CD1c-positive myeloid dendritic cell (primary cell): ENCODE results near the gene CA12.
"Not testable (repeated sequence)": the region's sequence is repeated elsewhere in the genome, so short reads cannot be mapped to it uniquely, and the experiment has no call there.

Experiments
- DNase-seq: peaks from one replicate; pipeline ENCODE4 v3.0.0-alpha.2; 2016; ENCODE audit errors: extremely low spot score

The CA12 gene

DNA sequence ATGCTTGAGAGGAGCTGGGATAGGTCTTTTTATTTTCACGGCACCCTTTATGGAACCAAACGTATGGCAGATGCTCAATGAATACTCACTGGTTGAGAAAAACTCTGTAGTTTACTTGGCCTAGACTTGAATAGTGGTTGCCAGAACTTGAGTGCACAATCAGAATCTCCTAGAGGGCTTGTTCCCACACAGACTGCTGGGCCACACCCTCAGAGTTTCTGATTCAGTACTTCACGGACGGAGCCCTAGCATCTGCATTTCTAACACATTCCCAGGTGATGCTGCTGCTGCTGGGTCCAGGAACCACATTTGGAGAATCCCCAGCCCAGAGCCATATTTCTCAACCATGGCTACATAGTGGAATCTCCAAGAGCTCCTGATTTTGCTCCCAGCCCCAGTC is 24.6 kb downstream of the CA12 start:
- DNase-seq = no peak

DNA sequence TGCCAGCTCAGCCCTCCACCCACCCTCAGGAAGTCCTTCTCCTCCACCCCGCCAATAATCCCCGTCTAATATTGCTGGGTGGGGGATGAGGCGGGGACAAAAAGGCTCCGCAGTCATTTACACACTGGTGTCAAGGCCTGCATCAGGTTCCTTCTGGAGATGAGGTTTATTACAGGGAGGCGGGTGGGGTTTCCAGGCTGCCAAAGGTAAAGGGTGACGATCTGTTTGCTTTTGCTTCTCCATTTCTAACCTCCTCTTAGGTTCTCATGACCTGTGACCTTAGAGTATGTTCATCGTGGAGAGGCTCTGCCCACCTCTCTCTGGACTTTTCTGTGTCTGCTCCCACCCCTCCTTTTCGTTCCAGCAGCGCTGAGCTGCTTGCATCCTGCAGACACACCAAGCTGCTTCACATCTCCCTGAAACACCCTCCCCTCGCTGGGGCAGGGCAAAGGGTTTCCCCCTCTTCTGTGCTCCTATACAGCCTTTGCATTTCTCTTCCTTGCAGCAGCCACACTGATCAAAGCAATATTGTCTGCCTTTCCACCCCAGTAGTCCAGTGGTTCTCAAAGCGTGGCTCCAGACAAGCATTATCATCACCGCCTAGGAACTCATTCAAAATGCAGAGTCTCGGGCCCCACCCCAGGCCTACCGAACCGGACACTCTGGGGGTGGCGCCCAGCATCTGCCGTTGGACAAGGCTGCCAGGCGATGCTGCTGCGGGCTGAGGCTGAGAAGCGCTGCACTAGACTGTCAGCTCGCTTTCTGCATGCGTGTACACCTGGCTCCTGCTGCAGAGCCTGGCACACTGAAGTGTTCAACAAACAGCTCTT is 26.6 kb downstream of the CA12 start:
- no peak for DNase-seq

DNA sequence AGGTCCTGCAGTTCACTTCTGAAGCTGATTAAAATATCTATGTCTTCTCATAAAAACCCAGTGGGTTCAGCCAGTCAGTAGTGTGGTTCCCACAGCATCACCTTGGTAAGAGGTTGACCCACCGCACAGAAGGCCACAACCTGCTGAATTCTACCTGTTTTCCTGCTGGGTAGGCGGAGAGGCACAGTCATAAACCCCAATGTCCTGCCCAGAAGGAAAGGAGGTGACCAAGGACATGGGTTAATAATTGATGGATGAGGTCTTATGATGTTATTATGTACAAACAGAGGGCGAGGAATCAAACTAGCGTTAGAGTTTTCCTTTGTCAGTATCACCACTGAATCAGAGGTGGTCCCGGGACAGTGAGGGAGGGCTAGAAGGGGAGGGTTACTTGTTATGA is 27.8 kb downstream of the CA12 start:
- DNase-seq = no peak

DNA sequence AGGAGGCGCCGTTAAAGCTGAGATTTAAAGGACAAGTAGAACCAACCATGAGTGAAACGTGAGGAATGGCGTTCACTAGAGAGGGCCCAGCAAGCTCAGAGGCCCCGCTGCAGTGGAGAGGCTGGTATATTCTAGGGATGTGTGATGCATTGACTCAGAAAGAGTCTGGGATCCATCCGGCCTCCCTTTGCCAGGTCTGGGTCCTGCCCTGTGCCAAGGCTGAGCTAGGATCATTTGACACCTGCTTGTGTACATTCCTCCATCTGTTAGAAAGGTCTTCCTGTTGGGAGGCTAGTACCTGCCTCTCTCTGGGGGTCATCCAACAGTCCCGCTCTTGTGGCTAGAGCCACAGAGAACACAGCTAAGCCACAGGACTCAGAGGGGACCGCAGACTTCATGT is 28.4 kb downstream of the CA12 start:
- DNase-seq = no peak

DNA sequence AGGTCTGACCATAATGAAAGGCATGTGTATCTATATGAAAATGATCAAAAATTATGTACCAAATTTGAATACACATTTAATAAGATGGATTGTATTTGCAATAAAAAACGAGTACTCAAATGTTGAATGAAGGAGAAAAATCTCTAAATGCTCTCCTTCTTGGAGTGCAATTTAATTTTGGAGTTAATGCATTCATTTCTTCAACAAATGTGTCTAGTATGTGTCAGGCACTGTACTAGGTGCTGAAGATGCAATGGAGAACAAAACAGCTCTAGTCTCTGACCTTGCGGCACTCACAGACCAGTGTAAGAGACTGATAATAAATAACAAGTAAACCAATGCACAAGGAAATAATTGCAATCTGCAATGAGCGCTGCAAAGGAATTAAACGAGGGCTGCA is 28.8 kb downstream of the CA12 start:
- DNase-seq = no peak

DNA sequence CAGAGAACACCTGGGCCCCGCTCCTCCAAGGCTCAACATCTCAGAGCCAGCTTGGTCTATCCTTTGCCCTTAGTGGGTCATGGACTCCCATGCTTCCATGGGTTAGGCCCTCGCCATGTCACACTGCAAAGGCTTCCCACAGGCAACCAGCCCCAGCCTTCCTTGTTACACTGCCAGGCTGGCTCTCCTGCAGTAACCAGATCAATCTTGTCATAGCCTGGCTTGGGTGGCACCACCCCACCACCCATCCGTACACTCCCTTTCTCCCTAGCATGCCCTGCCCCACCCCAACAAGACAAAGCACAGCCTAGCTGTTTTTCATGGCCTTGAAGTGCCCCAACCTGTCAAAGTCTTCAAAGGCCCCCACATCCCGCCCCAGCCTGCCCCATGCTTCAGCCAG is 30.5 kb downstream of the CA12 start:
- no peak for DNase-seq

DNA sequence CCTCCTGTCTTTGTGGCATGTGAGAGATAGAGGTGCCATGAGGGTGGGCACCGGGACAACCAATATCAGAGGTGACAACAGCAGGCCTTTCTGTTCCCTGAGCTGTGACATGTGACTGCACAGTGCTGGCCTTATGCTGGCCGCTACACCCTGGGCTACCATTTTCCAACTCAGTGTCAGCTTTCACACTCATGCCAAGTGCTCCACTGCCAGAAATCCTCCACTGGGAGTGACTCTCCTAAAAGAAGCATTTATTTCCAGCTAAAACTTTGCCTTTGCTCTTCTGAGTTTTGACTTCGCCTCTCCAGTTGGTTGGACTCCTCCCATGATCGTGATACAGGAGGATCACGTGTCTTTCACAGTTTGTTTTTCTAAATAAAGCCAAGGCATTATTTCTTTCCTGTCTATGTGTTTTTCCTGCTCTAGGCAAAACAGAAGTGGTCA is 31.4 kb downstream of the CA12 start:
- DNase-seq = no peak

DNA sequence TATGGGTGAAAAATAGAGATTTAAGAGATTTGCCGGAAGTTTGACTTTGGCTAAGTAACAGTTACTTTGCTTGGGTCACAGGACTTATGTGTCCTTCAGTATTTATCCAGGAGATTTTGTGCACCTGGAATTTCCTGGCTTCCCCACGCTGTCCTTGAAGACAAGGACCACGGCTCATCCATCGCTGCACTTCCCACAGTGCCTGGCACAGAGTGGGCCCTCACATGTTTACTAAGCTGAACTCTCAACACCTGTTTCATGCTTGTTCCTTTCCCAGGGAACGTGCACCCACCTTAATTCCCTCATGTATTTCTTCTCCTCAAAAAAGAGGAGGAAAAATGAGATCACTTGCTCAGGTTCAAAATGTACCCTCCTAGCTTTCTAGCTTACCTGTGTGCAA is 32.0 kb downstream of the CA12 start:
- DNase-seq = no peak

DNA sequence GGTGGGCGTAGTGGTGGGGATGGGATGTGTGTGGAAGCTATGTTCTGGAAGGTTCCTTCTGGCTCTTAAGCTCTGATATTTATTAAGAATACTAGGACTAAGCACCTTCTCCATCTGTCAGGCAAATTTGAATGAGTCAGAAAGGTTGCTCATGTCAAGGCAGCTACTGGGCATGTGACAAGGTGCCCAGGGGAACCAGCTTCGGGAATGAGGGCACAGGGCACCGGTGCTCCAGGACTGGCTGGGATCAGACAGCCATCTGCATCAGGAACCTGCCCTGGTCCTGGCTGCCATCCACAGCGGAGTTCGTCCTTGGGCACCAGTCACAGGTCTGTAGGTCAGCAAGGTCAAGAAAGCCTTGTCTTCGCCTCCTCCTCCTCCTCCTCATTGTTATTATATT is 32.5 kb downstream of the CA12 start:
- no peak for DNase-seq

DNA sequence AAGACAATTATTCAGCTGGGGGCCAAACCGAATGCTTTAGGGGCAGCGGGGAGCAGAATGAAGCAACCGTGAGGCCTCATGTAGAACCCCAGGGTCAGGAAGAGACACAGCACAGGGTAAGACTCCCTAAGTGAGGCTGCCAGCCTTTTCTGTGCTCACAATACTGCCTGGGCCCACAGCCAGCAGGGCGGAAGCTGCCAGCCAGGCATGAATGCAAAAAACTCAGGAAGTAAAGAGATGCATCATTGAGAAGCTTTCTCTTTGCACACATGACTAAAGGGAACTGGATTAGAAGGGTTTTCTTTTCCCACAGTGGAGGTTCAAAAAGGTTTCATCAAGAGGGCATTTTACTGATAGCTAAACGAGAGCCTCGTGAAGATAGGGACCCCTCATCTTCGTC is 33.3 kb downstream of the CA12 start:
- peak; percentile 23 for DNase-seq

DNA sequence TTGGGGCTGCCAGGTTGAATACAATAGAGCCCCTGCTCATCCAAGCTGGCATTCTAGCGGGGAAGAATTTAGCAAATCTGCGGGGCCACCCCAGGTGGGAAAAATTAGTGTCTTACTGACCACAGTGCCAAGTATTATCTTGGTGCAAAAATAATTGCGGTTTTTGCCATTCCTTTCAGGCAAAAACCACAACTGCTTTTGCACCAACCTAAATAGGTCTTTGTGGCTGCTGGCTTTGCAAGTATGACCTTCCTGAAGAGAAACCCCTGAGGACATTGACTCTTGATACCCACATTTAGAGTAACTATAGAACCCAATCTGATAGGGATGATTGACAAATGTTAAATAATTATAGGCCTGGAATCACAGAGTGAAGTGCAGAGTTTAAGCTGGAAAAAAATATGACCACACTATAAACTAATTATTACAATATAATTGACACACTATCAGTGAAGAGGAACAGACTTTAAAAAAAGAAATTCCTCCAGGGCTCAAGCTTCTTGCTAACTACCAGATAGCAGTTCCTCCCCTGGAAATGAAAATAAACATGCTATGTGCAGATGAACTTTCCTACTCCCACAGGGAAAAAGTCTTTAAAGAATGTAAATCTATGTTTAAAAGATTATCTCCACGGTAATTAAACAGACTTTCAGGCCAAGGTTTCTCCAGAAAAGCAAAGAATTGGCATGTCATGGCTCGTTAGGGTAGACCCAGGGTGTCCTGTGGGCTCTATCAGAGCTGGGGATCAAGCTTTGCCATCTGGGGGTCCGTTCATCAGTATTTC is 34.4 kb downstream of the CA12 start:
- no peak for DNase-seq

DNA sequence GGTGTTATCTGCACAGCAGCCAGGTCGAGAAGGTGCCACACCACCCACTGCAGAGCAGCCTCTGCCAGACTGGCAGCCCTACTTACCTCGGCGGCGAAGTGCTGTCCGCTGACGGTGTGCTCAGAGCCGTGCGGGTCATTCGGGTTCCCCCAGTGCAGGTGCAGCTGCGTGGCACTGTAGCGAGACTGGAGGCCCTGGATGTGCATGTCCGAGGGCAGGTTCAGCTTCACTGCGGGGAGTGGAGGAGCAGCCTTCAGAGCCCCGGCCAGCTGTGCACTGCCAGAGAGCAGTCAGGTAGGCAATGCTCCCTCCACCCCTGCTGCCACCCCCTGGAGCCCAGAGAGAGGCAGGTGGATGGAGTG is 36.3 kb downstream of the CA12 start:
- no peak for DNase-seq

DNA sequence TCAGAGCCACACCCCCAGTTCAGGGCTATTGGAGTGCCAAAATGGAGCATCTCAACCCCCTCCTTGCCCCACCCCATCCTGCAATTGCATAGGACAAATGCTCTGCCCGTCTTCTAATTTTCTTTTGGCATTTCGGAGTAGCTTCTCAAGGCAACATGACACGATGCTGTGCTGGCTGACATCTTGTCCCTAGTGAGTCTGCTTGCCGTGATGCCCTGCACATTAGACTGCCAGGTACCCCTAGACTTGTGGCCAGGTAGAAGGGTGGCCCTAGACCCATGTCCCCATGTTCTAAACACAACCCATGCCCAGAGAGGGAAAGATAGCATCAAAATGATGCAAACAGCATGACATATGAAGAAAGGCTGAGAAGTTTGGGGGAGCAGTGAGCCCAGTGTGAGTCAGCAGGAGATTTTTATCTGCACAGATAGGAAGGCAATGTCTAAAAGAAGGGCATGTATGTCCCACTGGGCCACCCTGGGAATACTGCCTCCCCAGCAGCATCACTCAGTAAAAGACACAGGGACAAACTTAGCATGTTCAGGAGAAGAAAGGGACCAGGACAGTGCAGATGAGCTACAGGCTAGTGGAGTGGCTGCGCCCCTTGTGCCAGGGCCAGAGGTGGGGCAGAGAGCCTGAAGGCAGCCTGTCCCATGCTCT is 36.8 kb downstream of the CA12 start:
- DNase-seq = no peak

DNA sequence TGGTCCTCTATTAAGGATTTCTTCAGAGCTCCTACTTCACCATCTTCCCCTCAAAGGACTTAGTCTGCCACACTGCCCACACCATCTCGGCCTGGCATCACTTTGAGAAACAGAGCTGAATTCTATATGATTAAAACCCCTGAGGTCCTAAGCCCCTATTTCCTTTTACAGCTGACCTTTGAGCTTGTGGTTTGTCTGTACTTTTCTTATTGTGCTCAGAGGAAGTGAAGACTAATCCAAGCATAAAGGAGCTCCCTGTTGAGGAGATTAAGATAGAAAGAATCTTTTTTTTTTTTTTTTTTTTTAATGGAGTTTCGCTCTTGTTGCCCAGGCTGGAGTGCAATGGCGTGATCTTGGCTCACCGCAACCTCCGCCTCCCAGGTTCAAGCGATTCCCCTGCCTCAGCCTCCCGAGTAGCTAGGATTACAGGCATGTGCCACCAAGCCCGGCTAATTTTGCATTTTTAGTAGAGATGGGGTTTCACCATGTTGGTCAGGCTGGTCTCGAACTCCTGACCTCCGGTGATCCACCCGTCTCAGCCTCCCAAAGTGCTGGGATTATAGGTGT is 38.6 kb downstream of the CA12 start:
- not testable (repeated sequence) for DNase-seq

DNA sequence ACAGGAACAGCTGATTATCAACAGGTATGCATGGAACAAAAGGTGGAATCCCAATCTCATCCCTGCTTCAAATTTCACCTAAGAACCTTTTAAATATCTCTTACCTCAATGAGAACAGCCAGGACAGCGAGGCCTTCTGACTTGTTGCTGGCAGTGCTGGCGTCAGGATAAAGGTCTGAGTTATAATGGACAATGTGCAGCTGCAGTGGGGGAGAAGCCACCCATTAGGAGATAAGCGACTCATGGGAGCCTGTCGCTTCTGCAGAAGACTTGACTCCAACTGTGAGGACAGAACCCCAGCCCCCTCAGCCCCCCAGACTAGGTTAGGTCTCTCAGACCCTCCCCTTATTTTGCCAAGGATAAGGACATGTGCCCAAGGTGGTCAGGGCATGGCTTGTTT is 39.7 kb downstream of the CA12 start:
- no peak for DNase-seq

DNA sequence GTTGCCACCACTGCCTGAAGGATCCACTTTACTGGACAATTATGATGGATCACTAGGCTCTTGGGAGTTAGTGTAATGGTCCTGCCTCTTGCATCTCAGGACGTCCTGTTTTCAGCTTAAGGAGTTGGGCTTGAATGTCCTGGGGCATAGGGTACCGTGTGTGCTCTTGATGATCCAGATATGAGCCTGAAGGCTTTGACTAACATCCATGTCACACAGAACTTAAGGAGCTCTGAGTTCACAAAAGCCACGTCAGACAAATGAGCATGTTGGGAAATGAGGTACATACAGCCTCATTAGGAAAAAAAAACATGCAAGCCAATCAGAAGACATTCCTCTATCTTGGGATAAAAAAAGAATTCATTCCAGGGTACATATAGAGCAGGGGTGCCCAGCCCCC is 40.8 kb downstream of the CA12 start:
- no peak for DNase-seq

DNA sequence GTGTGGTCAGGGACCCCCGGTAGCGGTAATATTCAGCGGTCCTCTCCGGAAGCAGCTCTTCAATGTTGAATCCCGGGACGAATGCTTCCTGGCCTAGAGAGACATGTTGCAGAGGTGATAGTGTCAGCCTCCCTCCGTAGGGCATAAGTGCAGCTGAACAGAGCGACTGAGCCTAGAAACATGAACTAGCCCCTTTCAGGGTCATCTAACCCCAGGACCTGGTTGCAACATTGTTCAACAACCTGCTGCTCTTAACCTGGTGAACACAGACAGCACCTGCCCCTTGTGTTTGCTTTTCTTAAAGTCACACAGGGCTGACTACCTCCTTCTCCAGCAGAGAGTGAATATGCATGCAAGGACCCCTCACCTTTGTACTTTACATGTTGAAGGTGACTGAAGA is 41.3 kb downstream of the CA12 start:
- DNase-seq = no peak

DNA sequence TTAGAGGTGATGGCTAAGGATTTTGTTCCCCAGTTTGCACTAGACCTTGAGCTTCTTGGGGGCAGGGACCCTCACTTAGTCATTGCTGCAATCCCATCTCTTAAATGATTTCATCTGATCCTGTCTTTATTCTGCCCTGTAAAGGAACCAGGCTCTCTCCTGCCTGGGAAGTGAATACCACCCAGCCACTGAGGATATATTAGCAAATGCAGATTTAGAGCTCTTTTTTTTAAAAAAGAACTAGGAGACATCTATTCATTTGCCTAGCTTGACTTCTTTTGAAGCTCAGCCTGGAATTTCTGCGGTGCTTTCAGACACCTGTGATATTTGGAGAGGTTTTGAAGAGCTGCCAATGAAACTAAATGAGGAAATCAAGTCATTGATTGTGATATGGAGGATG is 41.8 kb downstream of the CA12 start:
- no peak for DNase-seq

DNA sequence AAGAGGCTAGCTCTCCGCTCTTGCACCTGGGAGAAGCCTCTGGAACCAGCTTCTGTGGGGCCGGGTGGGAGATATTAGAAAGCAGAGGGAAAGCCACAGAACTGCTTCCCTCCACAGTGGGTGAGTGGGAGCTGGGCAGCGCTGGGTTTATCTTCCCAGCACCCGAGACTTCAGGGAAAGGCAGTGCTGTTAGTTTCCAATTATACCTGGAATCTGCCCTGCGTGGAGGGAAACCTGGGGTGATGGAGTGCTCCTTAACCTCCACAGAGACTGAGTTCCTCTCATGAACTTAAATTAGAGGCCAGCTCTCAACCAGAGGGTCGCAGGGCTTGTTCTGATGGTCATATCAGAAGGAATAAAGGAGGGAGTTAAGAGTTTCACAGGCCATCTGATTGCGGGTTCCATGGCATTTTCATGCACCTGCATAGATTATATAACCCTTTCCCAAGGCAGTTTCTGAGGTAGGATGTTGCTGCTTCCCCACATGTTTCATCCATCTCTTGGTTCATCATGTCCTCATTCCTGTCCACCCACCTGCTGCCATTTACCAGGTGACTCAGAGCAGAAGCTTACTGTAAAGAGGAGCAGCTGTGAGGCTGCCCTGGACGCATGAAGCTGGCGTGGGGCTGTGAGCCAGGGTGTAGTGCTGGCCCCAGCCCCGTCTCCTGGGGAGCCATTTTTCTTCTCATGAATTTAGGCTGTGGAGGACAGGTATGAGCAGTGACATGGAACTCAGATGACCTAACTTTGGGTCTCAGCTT is 42.5 kb downstream of the CA12 start:
- no peak for DNase-seq

DNA sequence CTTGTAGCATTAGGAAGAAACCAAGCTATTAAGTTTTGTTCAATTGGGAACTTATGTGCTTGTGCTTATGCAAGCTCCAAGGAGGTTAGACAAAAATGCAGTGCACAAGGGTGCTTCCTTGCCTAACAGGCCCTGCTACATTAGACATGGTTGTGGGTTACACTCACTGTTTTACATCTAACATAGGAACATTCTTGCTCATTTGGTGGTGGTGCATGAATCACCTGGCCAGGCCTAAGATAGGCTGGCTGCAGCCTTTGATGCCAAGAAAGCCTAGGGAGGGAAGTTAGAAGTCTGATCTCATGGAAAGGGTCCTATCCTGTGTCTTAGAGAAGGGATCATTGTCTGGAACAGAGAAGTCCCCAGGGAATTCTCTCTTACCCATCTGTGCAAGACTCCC is 43.5 kb downstream of the CA12 start:
- no peak for DNase-seq

DNA sequence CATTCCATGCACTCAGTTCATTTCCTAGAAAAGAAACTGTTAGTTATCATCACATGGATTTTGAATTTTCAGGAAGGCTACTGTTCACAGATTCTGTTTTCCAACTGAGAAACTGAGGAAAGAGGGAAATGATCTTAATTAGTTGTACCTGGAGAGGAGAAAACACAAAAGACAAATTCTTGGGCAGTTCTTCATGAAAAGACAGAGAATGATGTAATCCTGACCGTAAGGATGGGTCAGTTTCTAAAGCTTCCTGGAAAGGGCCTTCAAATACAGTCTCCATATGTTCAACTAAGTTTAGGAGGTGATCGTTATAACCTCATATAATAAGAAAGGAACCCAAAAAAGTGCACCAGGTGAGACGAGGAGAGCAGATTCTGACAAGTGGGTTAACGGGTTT is 44.6 kb downstream of the CA12 start:
- no peak for DNase-seq
